SK-N-SH (cell line): ENCODE measurements around the gene S1PR3. TPM values are rescaled to one million over a fixed set of nuclear protein-coding genes. Genes with fewer than 3 reads are reported as not detected.

Experiments
- CTCF ChIA-PET: fragments of 300-600, 350-600 bp; formaldehyde crosslinking; extraction: SDS; loops from one replicate; lab custom pipeline; 2021; lab: Yijun Ruan, JAX
- POLR2A ChIA-PET: fragments of 350-600 bp; sonication (Branson Sonifier 250); formaldehyde crosslinking; extraction: SDS; loops from one replicate; lab custom pipeline; 2020; ENCODE audit warnings: antibody characterized with exemption, inconsistent platforms; lab: Yijun Ruan, JAX
- DNase-seq: peaks from one replicate; pipeline ENCODE4 v3.0.0; 2012
- H2AFZ ChIP-seq: fragments of 200-600 bp; sonication (generic); 2 replicates; pipeline ENCODE4 v1.8.1; 2016; ENCODE audit warnings: antibody characterized with exemption, mild to moderate bottlenecking, low read depth
- H3F3A ChIP-seq: fragments of 200-600 bp; sonication (generic); replicated peaks from 2 replicates; pipeline ENCODE3; 2016; ENCODE audit warnings: antibody characterized with exemption, mild to moderate bottlenecking; ENCODE audit not compliant: insufficient read depth
- H3K27ac ChIP-seq, 2 experiments: fragments of 200-500 bp in 1 of 2; fragments of 200-600 bp in 1 of 2; sonication (Bioruptor generic) in 1 of 2; sonication (generic), shearing (Covaris generic) in 1 of 2; 2 replicates each; pipeline versions ENCODE4 v1.5.1 to v1.6.1; 2014 to 2016; ENCODE audit warnings: low read depth in 2 of 2, inconsistent platforms in 1 of 2, low read length in 1 of 2, mild to moderate bottlenecking in 1 of 2, mixed read lengths in 1 of 2
- H3K27me3 ChIP-seq: fragments of 200-600 bp; sonication (generic), shearing (Covaris generic); 2 replicates; pipeline ENCODE4 v1.6.1; 2016; ENCODE audit warnings: mixed run types; ENCODE audit not compliant: insufficient read depth
- H3K36me3 ChIP-seq, 2 experiments: fragments of 200-500 bp in 1 of 2; fragments of 200-600 bp in 1 of 2; sonication (Bioruptor generic) in 1 of 2; sonication (generic) in 1 of 2; replicated peaks in 1 of 2; 2 replicates each; pipeline versions ENCODE3 to v1.5.1; 2014 to 2016; ENCODE audit warnings: low read length in 1 of 2, mild to moderate bottlenecking in 1 of 2; ENCODE audit not compliant: insufficient read depth in 2 of 2, control insufficient read depth in 1 of 2
- H3K4me1 ChIP-seq, 2 experiments: fragments of 200-500 bp in 1 of 2; fragments of 200-600 bp in 1 of 2; sonication (Bioruptor generic) in 1 of 2; sonication (generic), shearing (Covaris generic) in 1 of 2; 2 replicates each; pipeline versions ENCODE4 v1.5.1 to v1.6.1; 2014 to 2016; ENCODE audit warnings: low read depth in 1 of 2, low read length in 1 of 2, mixed run types in 1 of 2; ENCODE audit not compliant: insufficient read depth in 2 of 2, control insufficient read depth in 1 of 2
- H3K4me2 ChIP-seq: fragments of 200-600 bp; sonication (generic), shearing (Covaris generic); 2 replicates; pipeline ENCODE4 v1.6.1; 2017; ENCODE audit warnings: mixed run types
- H3K4me3 ChIP-seq, 2 experiments: fragments of 200-500 bp in 1 of 2; fragments of 200-600 bp in 1 of 2; sonication (Bioruptor generic) in 1 of 2; sonication (generic), shearing (Covaris generic) in 1 of 2; 2 replicates each; pipeline versions ENCODE4 v1.5.1 to v1.8.1; 2014 to 2016; ENCODE audit warnings: low read depth in 2 of 2, inconsistent platforms in 1 of 2, low read length in 1 of 2, mild to moderate bottlenecking in 1 of 2, mixed read lengths in 1 of 2, moderate library complexity in 1 of 2
- H3K79me2 ChIP-seq: fragments of 200-600 bp; sonication (generic); 2 replicates; pipeline ENCODE4 v1.8.1; 2017; ENCODE audit warnings: mild to moderate bottlenecking; ENCODE audit not compliant: insufficient read depth
- H3K9ac ChIP-seq: fragments of 200-600 bp; sonication (generic); 2 replicates; pipeline ENCODE4 v1.6.1; 2017; ENCODE audit warnings: mixed run types
- H3K9me2 ChIP-seq: fragments of 200-600 bp; sonication (generic); 2 replicates; pipeline ENCODE4 v1.6.1; 2017; ENCODE audit warnings: mixed run types
- H3K9me3 ChIP-seq: fragments of 200-600 bp; sonication (generic); 2 replicates; pipeline ENCODE4 v1.6.1; 2017; ENCODE audit warnings: mixed run types, mild to moderate bottlenecking, moderate library complexity
- H4K20me1 ChIP-seq: fragments of 200-600 bp; sonication (generic); 2 replicates; pipeline ENCODE4 v1.6.1; 2017; ENCODE audit warnings: mild to moderate bottlenecking, mixed run types; ENCODE audit not compliant: insufficient read depth
- CHD2 ChIP-seq: fragments of 150-350 bp; IDR thresholded peaks from 2 replicates; pipeline ENCODE4 v1.6.1; 2018; ENCODE audit warnings: low read length; ENCODE audit not compliant: partially characterized antibody
- EZH2phosphoT487 ChIP-seq: fragments of 200-600 bp; sonication (generic); IDR thresholded peaks from 2 replicates; pipeline ENCODE4 v1.6.1; 2017; ENCODE audit warnings: low read depth, mixed run types, mild to moderate bottlenecking, antibody characterized with exemption, moderate library complexity, borderline replicate concordance
- FOSL2 ChIP-seq: IDR thresholded peaks from 2 replicates; pipeline ENCODE4 v1.4.0; 2012; ENCODE audit warnings: low read depth, mild to moderate bottlenecking, moderate library complexity, borderline replicate concordance
- GABPA ChIP-seq: IDR thresholded peaks from 2 replicates; pipeline ENCODE4 v1.4.0; 2012; ENCODE audit warnings: low read depth, mild to moderate bottlenecking
- MEF2A ChIP-seq: IDR thresholded peaks from 2 replicates; pipeline ENCODE4 v1.4.0; 2012; ENCODE audit warnings: low read depth, borderline replicate concordance
- MXI1 ChIP-seq: IDR thresholded peaks from 2 replicates; pipeline ENCODE4 v1.6.1; 2012; ENCODE audit warnings: mild to moderate bottlenecking, low read depth, low read length, improper control_type of control experiment
- NFIC ChIP-seq: IDR thresholded peaks from 2 replicates; pipeline ENCODE4 v1.4.0; 2012; ENCODE audit warnings: borderline replicate concordance
- NRF1 ChIP-seq: IDR thresholded peaks from 2 replicates; pipeline ENCODE4 v1.6.1; 2012; ENCODE audit warnings: low read depth, mild to moderate bottlenecking, low read length
- PBX3 ChIP-seq: IDR thresholded peaks from 2 replicates; pipeline ENCODE4; 2012
- POLR2AphosphoS5 ChIP-seq: IDR thresholded peaks from 2 replicates; pipeline ENCODE4 v1.6.1; 2012; ENCODE audit warnings: low read depth, low read length
- RAD21 ChIP-seq: IDR thresholded peaks from 2 replicates; pipeline ENCODE4 v1.6.1; 2012; ENCODE audit warnings: mild to moderate bottlenecking, low read length
- RFX5 ChIP-seq: IDR thresholded peaks from 2 replicates; pipeline ENCODE4 v1.6.1; 2012; ENCODE audit warnings: mild to moderate bottlenecking, improper control_type of control experiment, low read length
- RXRA ChIP-seq: IDR thresholded peaks from 2 replicates; pipeline ENCODE4 v1.4.0; 2012; ENCODE audit warnings: low read depth, mild to moderate bottlenecking, borderline replicate concordance
- SMC3 ChIP-seq: IDR thresholded peaks from 2 replicates; pipeline ENCODE4 v1.6.1; 2012; ENCODE audit warnings: low read depth, low read length, improper control_type of control experiment
- YY1 ChIP-seq: IDR thresholded peaks from 2 replicates; pipeline ENCODE4 v1.4.0; 2012; ENCODE audit warnings: low read depth, mild to moderate bottlenecking
- WGBS: methylation state at CpG from one replicate; pipeline ENCODE4 v1.1.6; 2017; ENCODE audit warnings: low lambda C conversion rate; 5-methylcytosine and 5-hydroxymethylcytosine counted together
- polyA plus RNA-seq, 3 experiments: library from polyadenylated mRNA; depleted of rRNA; stranded (reverse); fragments of >200 nt; gene quantifications; 2 replicates each; pipeline ENCODE4 v1.2.3, GENCODE V29; 2012
- TF ChIP-seq, protein P1 (sequence below): fragments of 150-350 bp; IDR thresholded peaks from 2 replicates; pipeline ENCODE4 v1.6.1; 2016; ENCODE audit warnings: mild to moderate bottlenecking, low read depth, low read length
- TF ChIP-seq, protein P2 (sequence below): fragments of 200-600 bp; sonication (generic); IDR thresholded peaks from 2 replicates; pipeline ENCODE4 v1.6.1; 2017; ENCODE audit warnings: antibody characterized with exemption, mild to moderate bottlenecking, moderate library complexity
- TF ChIP-seq, protein P3 (sequence below): fragments of 150-350 bp; IDR thresholded peaks from 2 replicates; pipeline ENCODE4 v1.6.1; 2017; ENCODE audit warnings: antibody characterized with exemption, low read length, low read depth, borderline replicate concordance
- TF ChIP-seq, protein P4 (sequence below): IDR thresholded peaks from 2 replicates; pipeline ENCODE4 v1.4.0; 2012; ENCODE audit warnings: low read depth
- TF ChIP-seq, protein P5 (sequence below): IDR thresholded peaks from 2 replicates; pipeline ENCODE4 v1.4.0; 2012; ENCODE audit warnings: low read depth, borderline replicate concordance

The S1PR3 gene
- polyA plus RNA-seq, 1 of the 3 experiments (the other 2 are of a cell fraction): 2.5 TPM

DNA sequence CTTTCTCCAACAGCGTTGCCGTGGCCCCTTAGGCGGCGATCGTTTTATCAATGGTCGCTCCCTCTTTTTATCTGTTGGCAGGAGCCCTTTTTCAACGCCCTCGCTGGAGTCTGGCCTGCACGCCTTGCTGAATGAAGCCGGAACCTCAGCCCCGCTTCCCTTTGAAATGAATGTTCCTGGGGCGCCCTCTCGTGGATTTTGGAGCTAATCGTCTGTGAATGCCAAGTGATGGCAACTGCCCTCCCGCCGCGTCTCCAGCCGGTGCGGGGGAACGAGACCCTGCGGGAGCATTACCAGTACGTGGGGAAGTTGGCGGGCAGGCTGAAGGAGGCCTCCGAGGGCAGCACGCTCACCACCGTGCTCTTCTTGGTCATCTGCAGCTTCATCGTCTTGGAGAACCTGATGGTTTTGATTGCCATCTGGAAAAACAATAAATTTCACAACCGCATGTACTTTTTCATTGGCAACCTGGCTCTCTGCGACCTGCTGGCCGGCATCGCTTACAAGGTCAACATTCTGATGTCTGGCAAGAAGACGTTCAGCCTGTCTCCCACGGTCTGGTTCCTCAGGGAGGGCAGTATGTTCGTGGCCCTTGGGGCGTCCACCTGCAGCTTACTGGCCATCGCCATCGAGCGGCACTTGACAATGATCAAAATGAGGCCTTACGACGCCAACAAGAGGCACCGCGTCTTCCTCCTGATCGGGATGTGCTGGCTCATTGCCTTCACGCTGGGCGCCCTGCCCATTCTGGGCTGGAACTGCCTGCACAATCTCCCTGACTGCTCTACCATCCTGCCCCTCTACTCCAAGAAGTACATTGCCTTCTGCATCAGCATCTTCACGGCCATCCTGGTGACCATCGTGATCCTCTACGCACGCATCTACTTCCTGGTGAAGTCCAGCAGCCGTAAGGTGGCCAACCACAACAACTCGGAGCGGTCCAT is 10.0 kb downstream of the S1PR3 start (continued):
- no peak for TF ChIP-seq CHD2
- TF ChIP-seq RAD21: peak; percentile 95
- no peak for TF ChIP-seq GABPA
- TF ChIP-seq NFIC: peak; percentile 32; the same call in 1 of the 2 replicates
- no peak for TF ChIP-seq RXRA
- TF ChIP-seq, protein P1, sequence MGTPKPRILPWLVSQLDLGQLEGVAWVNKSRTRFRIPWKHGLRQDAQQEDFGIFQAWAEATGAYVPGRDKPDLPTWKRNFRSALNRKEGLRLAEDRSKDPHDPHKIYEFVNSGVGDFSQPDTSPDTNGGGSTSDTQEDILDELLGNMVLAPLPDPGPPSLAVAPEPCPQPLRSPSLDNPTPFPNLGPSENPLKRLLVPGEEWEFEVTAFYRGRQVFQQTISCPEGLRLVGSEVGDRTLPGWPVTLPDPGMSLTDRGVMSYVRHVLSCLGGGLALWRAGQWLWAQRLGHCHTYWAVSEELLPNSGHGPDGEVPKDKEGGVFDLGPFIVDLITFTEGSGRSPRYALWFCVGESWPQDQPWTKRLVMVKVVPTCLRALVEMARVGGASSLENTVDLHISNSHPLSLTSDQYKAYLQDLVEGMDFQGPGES: no peak
- TF ChIP-seq, protein P2, sequence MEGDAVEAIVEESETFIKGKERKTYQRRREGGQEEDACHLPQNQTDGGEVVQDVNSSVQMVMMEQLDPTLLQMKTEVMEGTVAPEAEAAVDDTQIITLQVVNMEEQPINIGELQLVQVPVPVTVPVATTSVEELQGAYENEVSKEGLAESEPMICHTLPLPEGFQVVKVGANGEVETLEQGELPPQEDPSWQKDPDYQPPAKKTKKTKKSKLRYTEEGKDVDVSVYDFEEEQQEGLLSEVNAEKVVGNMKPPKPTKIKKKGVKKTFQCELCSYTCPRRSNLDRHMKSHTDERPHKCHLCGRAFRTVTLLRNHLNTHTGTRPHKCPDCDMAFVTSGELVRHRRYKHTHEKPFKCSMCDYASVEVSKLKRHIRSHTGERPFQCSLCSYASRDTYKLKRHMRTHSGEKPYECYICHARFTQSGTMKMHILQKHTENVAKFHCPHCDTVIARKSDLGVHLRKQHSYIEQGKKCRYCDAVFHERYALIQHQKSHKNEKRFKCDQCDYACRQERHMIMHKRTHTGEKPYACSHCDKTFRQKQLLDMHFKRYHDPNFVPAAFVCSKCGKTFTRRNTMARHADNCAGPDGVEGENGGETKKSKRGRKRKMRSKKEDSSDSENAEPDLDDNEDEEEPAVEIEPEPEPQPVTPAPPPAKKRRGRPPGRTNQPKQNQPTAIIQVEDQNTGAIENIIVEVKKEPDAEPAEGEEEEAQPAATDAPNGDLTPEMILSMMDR: peak; percentile 76
- no peak for TF ChIP-seq NRF1
- TF ChIP-seq MEF2A: no peak
- no peak for TF ChIP-seq YY1
- TF ChIP-seq, protein P3, sequence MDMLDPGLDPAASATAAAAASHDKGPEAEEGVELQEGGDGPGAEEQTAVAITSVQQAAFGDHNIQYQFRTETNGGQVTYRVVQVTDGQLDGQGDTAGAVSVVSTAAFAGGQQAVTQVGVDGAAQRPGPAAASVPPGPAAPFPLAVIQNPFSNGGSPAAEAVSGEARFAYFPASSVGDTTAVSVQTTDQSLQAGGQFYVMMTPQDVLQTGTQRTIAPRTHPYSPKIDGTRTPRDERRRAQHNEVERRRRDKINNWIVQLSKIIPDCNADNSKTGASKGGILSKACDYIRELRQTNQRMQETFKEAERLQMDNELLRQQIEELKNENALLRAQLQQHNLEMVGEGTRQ: no peak
- TF ChIP-seq, protein P4, sequence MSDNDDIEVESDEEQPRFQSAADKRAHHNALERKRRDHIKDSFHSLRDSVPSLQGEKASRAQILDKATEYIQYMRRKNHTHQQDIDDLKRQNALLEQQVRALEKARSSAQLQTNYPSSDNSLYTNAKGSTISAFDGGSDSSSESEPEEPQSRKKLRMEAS: peak; percentile 70; the same call in 1 of the 2 replicates
- TF ChIP-seq FOSL2: no peak
- TF ChIP-seq POLR2AphosphoS5: no peak

- TF ChIP-seq MXI1 (no peak), SMC3 (no peak), EZH2phosphoT487 (no peak), GABPA (no peak), RFX5 (no peak), PBX3 (no peak)
- TF ChIP-seq, protein P5, sequence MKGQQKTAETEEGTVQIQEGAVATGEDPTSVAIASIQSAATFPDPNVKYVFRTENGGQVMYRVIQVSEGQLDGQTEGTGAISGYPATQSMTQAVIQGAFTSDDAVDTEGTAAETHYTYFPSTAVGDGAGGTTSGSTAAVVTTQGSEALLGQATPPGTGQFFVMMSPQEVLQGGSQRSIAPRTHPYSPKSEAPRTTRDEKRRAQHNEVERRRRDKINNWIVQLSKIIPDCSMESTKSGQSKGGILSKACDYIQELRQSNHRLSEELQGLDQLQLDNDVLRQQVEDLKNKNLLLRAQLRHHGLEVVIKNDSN: no peak
- Histone ChIP-seq H3K36me3 (peaks cover 3 to 13% of the 10 kb centered on the region in 2 experiments), H3K27ac (no peak overlapping the region), H3K4me1 (peaks cover 26 to 43% of the 10 kb centered on the region in 2 experiments), H3K79me2 (0 out of 2 replicates have a peak, but pooled peaks cover 3% of the 10 kb centered on the region), H2AFZ (no peak overlapping the region), H3K4me2 (no peak overlapping the region), H3K9me3 (no peaks in the 10 kb centered on the region), H4K20me1 (no peaks in the 10 kb centered on the region), H3K9ac (no peak overlapping the region), H3K27me3 (no peaks in the 10 kb centered on the region), H3K9me2 (no peaks in the 10 kb centered on the region), H3F3A (peaks cover 3% of the 10 kb centered on the region), H3K4me3 (no peak overlapping the region)
- 96% methylated on average over 23 of the region's 27 CpGs for WGBS
- no peak for DNase-seq
- POLR2A ChIA-PET: no interaction called here
- CTCF ChIA-PET: interaction anchor here (1.1 to 2.1 kb wide), 5 partner anchors 8 to 406 kb away, joined by 3 to 13 read pairs (median 8); no protein-coding TSS in a partner anchor
Observed at GRCh38 chr9:89001917-89002540, 10.8 kb downstream of the S1PR3 start.
